ENCODE measurements around the gene CPS1.

- TF ChIP-seq CTCF (IDR thresholded peaks at IDR 0.05; ENCODE audit: insufficient read depth, low read depth, low read length): no peak
- no peak for TF ChIP-seq EZH2 (IDR thresholded peaks at IDR 0.05; ENCODE audit: insufficient read depth, low read length)
Observed at GRCh38 chr2:210673117-210673516, 116.7 kb downstream of the CPS1 start.

Measured in astrocyte (in vitro differentiated cells and primary cell).